ENCODE results near the gene CMC2.
A peak's percentile ranks its signal among the peaks of the same experiment; 100 is the strongest.

CMC2 gene

GRCh38 chr16:81018496-81018895, 11.8 kb upstream of the CMC2 start:
- H3K9me3 ChIP-seq (ENCODE audit: control insufficient read depth, insufficient read depth, low read length) = no peaks in the 10 kb centered on the region
- H3K36me3 ChIP-seq (ENCODE audit: control insufficient read depth, insufficient read depth, low read length) = peaks cover 32% of the 10 kb centered on the region
- H3K9ac ChIP-seq (ENCODE audit: low read depth, low read length) = no peak overlapping the region
- H3K27me3 ChIP-seq (ENCODE audit: control insufficient read depth, insufficient read depth, low read length) = no peaks in the 10 kb centered on the region
- no peak overlapping the region for H3K4me3 ChIP-seq (ENCODE audit: low read depth, low read length)
- no peaks in the 10 kb centered on the region for H3K4me1 ChIP-seq (ENCODE audit: control insufficient read depth, insufficient read depth, low read length)

- Histone ChIP-seq H3K9ac (ENCODE audit: low read depth, low read length) (no peak overlapping the region), H3K36me3 (ENCODE audit: control insufficient read depth, insufficient read depth, low read length) (peaks cover 17% of the 10 kb centered on the region), H3K9me3 (ENCODE audit: control insufficient read depth, insufficient read depth, low read length) (no peaks in the 10 kb centered on the region), H3K27me3 (ENCODE audit: control insufficient read depth, insufficient read depth, low read length) (no peaks in the 10 kb centered on the region), H3K4me1 (ENCODE audit: control insufficient read depth, insufficient read depth, low read length) (no peaks in the 10 kb centered on the region), H3K4me3 (ENCODE audit: low read depth, low read length) (no peak overlapping the region)
Measured at GRCh38 chr16:81014672-81015071, 8.0 kb upstream of the CMC2 start.

DNA sequence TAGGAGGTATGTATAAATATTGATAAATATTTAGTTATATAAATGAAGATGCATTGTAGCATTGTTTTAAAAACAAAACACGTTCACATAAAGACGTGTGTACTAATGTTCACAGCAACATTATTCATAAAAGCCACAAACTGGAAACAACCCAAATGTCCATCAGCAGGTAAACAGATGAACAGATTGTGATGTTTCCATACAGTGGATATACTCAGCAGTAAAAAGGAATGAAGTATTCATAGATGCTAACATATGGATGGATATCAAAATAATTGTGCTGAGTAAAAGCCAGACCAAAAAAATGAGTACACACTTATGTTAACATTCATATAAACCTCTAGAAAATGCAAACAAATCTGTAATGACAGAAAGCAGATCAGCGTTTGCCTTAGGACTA, 6.3 kb upstream of the CMC2 start:
- Histone ChIP-seq H3K4me3 (ENCODE audit: low read depth, low read length) (no peak overlapping the region), H3K9me3 (ENCODE audit: control insufficient read depth, insufficient read depth, low read length) (no peaks in the 10 kb centered on the region), H3K36me3 (ENCODE audit: control insufficient read depth, insufficient read depth, low read length) (peaks cover 13% of the 10 kb centered on the region), H3K27me3 (ENCODE audit: control insufficient read depth, insufficient read depth, low read length) (no peaks in the 10 kb centered on the region), H3K4me1 (ENCODE audit: control insufficient read depth, insufficient read depth, low read length) (no peaks in the 10 kb centered on the region), H3K9ac (ENCODE audit: low read depth, low read length) (no peak overlapping the region)

DNA sequence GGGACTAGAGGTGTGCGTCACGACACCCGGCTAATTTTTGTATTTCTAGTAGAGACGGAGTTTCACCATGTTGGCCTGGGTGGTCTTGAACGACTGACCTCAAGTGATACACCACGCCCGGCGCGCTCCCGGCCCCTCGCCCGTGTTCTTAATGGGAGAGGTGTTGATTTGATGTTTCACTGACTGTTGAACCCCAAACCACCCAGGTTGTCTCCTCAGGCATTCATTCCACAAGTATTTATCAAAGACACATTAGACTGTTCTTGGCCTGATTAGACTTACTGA, 1.8 kb upstream of the CMC2 start:
- H3K27me3 ChIP-seq (ENCODE audit: control insufficient read depth, insufficient read depth, low read length) = no peaks in the 10 kb centered on the region
- H3K4me3 ChIP-seq (ENCODE audit: low read depth, low read length) = peak overlapping the region; percentile 84
- no peaks in the 10 kb centered on the region for H3K9me3 ChIP-seq (ENCODE audit: control insufficient read depth, insufficient read depth, low read length)
- H3K4me1 ChIP-seq (ENCODE audit: control insufficient read depth, insufficient read depth, low read length) = no peaks in the 10 kb centered on the region
- H3K9ac ChIP-seq (ENCODE audit: low read depth, low read length) = peak overlapping the region; percentile 99
- peaks cover 4% of the 10 kb centered on the region for H3K36me3 ChIP-seq (ENCODE audit: control insufficient read depth, insufficient read depth, low read length)

DNA sequence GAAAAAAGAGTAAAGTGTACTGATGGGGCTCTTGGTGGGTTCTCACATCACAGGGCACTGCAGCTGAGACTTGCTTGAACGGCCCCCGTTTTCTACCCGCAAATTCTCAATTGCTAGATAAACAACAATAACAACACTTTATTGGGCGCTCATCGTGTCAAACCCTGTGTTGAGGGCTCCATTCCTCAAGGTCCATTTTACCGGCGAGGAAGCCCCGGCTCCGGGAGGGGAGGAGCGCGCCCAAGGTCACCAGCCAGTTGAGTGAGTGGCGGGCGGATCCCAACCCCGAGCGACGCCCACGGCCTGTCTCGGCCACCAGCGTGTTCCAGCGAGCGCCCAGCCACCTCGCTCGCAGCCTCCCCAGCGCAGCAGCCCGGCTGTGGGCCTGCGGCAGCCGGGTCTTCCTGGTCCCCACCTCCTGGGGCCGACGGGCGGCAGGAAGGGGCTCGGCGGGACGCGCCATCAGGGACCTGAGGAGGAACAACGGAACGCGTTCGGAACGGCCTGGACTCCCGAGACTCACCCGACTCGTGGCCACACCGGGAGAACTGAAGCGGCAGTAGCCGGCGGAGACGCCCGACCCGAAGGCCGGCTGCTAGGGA, 373 bp downstream of the CMC2 start:
- Histone ChIP-seq H3K4me1 (ENCODE audit: control insufficient read depth, insufficient read depth, low read length) (no peaks in the 10 kb centered on the region), H3K4me3 (ENCODE audit: low read depth, low read length) (peak overlapping the region; percentile 84), H3K36me3 (ENCODE audit: control insufficient read depth, insufficient read depth, low read length) (no peaks in the 10 kb centered on the region), H3K9me3 (ENCODE audit: control insufficient read depth, insufficient read depth, low read length) (no peaks in the 10 kb centered on the region), H3K27me3 (ENCODE audit: control insufficient read depth, insufficient read depth, low read length) (no peaks in the 10 kb centered on the region), H3K9ac (ENCODE audit: low read depth, low read length) (peak overlapping the region; percentile 99)

GRCh38 chr16:81005610-81006161, 999 bp downstream of the CMC2 start:
- Histone ChIP-seq H3K4me3 (ENCODE audit: low read depth, low read length) (peak overlapping the region; percentile 84), H3K4me1 (ENCODE audit: control insufficient read depth, insufficient read depth, low read length) (no peaks in the 10 kb centered on the region), H3K27me3 (ENCODE audit: control insufficient read depth, insufficient read depth, low read length) (no peaks in the 10 kb centered on the region), H3K9ac (ENCODE audit: low read depth, low read length) (peak overlapping the region; percentile 99), H3K9me3 (ENCODE audit: control insufficient read depth, insufficient read depth, low read length) (no peaks in the 10 kb centered on the region), H3K36me3 (ENCODE audit: control insufficient read depth, insufficient read depth, low read length) (no peaks in the 10 kb centered on the region)

DNA sequence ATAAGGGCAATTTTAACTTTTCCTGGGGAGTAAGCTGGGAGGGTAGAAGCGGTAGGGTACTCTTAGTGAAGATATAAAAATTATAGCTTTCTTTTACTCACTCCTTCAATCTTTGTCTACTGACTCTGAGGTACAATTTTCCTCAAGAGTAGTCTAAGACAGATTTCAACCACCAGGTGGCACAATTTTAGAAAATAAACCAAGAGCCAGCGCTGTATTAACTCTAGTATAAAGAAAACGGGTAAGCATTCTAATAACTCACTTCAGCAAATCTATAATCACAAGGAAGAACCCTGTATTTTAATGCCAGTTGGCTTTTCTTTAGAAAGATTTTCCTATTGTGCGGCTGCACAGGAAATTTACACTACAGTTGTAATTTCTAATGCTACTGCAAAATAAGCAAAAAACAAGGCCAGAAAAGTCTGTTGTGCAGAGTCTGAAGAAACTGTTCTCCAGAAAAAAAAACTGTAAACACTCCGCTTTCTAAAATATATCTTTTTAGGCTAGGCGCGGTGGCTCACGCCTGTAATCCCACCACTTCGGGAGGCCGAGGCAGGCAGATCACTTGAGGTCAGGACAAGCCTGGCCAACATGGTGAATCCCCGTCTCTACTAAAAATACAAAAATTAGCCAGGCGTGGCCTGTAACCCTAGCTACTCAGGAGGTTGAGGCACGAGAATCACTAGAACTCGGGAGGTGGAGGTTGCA, 1.9 kb downstream of the CMC2 start:
- no peak overlapping the region for H3K9ac ChIP-seq (ENCODE audit: low read depth, low read length)
- peak overlapping the region; percentile 84 for H3K4me3 ChIP-seq (ENCODE audit: low read depth, low read length)
- no peaks in the 10 kb centered on the region for H3K27me3 ChIP-seq (ENCODE audit: control insufficient read depth, insufficient read depth, low read length)
- H3K36me3 ChIP-seq (ENCODE audit: control insufficient read depth, insufficient read depth, low read length) = no peaks in the 10 kb centered on the region
- no peaks in the 10 kb centered on the region for H3K4me1 ChIP-seq (ENCODE audit: control insufficient read depth, insufficient read depth, low read length)
- H3K9me3 ChIP-seq (ENCODE audit: control insufficient read depth, insufficient read depth, low read length) = no peaks in the 10 kb centered on the region

DNA sequence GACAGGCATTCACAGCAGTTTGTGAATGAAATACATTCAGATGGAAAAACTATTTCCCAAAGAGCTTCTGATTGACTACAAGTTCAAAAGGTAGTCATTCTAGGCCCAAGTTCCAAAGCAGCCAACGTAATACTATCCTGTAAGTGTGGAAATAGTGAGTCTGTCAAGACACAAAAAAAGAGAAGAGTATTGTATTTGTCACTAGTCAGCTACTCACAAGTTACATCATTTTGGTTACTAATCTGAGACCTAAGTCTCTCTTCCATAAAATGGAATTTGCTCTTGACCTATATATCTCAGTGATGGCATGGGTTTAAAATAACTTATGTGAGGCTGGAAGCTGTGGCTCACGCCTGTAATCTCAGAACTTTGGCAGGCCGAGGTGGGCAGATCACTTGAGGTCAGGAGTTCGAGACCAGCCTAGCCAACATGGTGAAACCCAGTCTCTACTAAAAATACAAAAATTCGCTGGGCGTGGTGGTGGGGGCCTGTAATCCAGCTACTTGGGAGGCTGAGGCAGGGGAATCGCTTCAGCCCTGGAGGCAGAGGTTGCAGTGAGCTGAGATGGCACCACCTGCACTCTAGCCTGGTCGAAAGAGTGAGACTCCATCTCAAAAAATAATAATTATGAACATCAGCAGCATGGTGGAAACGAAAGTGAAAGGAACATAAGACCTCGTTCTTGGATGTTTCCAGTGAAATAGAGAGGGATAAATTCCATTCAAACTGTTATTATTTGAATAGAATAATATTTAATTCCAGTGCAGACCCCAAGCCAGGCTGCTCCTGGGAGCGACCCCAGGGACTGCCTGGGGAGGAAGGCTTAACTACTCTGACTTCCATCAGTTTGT, 2.9 kb downstream of the CMC2 start:
- Histone ChIP-seq H3K4me1 (ENCODE audit: control insufficient read depth, insufficient read depth, low read length) (no peaks in the 10 kb centered on the region), H3K9me3 (ENCODE audit: control insufficient read depth, insufficient read depth, low read length) (no peaks in the 10 kb centered on the region), H3K36me3 (ENCODE audit: control insufficient read depth, insufficient read depth, low read length) (no peaks in the 10 kb centered on the region), H3K27me3 (ENCODE audit: control insufficient read depth, insufficient read depth, low read length) (no peaks in the 10 kb centered on the region), H3K4me3 (ENCODE audit: low read depth, low read length) (no peak overlapping the region), H3K9ac (ENCODE audit: low read depth, low read length) (no peak overlapping the region)

DNA sequence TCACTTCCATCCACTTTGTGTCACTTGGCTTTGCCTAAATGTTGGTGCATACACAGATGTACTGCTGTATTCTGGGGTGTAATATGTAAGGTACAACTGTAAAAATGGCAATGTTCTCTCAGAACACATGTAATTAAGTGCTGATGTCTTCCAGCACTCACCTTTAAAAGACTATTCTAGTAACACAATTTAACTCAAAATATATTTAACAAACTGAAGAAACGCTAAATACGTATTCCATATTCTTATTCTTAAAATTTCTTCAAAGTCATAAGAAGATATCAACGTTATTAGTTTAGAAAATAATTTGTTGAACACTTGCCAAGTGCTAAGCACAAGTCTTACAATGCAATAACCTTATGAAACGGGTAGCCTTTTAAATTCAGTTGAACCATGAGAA, 3.6 kb downstream of the CMC2 start:
- Histone ChIP-seq H3K4me1 (ENCODE audit: control insufficient read depth, insufficient read depth, low read length) (no peaks in the 10 kb centered on the region), H3K9ac (ENCODE audit: low read depth, low read length) (no peak overlapping the region), H3K36me3 (ENCODE audit: control insufficient read depth, insufficient read depth, low read length) (no peaks in the 10 kb centered on the region), H3K4me3 (ENCODE audit: low read depth, low read length) (no peak overlapping the region), H3K27me3 (ENCODE audit: control insufficient read depth, insufficient read depth, low read length) (no peaks in the 10 kb centered on the region), H3K9me3 (ENCODE audit: control insufficient read depth, insufficient read depth, low read length) (no peaks in the 10 kb centered on the region)

GRCh38 chr16:81001330-81001729, 5.4 kb downstream of the CMC2 start:
- Histone ChIP-seq H3K9ac (ENCODE audit: low read depth, low read length) (no peak overlapping the region), H3K27me3 (ENCODE audit: control insufficient read depth, insufficient read depth, low read length) (no peaks in the 10 kb centered on the region), H3K4me1 (ENCODE audit: control insufficient read depth, insufficient read depth, low read length) (no peaks in the 10 kb centered on the region), H3K9me3 (ENCODE audit: control insufficient read depth, insufficient read depth, low read length) (no peaks in the 10 kb centered on the region), H3K4me3 (ENCODE audit: low read depth, low read length) (no peak overlapping the region), H3K36me3 (ENCODE audit: control insufficient read depth, insufficient read depth, low read length) (no peaks in the 10 kb centered on the region)

DNA sequence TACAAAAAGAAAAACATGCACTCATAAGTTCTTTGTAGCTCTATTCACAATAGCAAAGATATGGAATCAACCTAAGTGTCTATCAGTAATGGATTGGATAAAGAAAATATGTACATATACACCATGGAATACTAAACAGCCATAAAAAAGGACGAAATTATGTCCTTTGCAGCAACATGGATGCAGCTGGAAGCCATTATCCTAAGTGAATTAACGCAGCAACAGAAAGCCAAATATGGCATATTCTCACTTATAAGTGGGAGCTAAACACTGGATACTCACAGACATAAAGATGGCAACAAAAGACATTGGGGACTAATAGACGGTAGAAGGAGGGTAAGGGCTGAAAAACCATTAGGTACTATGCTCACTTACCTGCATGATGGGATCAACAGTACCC, 5.8 kb downstream of the CMC2 start:
- no peaks in the 10 kb centered on the region for H3K4me1 ChIP-seq (ENCODE audit: control insufficient read depth, insufficient read depth, low read length)
- no peaks in the 10 kb centered on the region for H3K9me3 ChIP-seq (ENCODE audit: control insufficient read depth, insufficient read depth, low read length)
- H3K27me3 ChIP-seq (ENCODE audit: control insufficient read depth, insufficient read depth, low read length) = no peaks in the 10 kb centered on the region
- H3K9ac ChIP-seq (ENCODE audit: low read depth, low read length) = no peak overlapping the region
- no peaks in the 10 kb centered on the region for H3K36me3 ChIP-seq (ENCODE audit: control insufficient read depth, insufficient read depth, low read length)
- H3K4me3 ChIP-seq (ENCODE audit: low read depth, low read length) = no peak overlapping the region

All from iPS-15b (cell line).